HG03045 (cell line): ENCODE results near the gene SRP9.
"Not testable (repeated sequence)": the region's sequence is repeated elsewhere in the genome, so short reads cannot be mapped to it uniquely, and the experiment has no call there.

ENCODE experiments used
- ATAC-seq: cut with Tn5 transposase; IDR thresholded peaks from one replicate; pipeline ENCODE4 v1.9.1; 2021; ENCODE audit warnings: mild to moderate bottlenecking, moderate library complexity; ENCODE audit not compliant: unreplicated experiment

The SRP9 gene

GRCh38 chr1:225813214-225813964, 35.8 kb downstream of the SRP9 start:
- no peak for ATAC-seq

- ATAC-seq: no peak
Measured at GRCh38 chr1:225814381-225814780, 36.8 kb downstream of the SRP9 start.

GRCh38 chr1:225815090-225815489, 37.5 kb downstream of the SRP9 start:
- ATAC-seq: not testable (repeated sequence)

- ATAC-seq: no peak
Measured at GRCh38 chr1:225815526-225816178, 38.0 kb downstream of the SRP9 start.

- no peak for ATAC-seq
Measured at GRCh38 chr1:225816643-225817538, 39.3 kb downstream of the SRP9 start.

- ATAC-seq: no peak
Measured at GRCh38 chr1:225817611-225818061, 40.0 kb downstream of the SRP9 start.

GRCh38 chr1:225818229-225818628, 40.6 kb downstream of the SRP9 start:
- no peak for ATAC-seq

- no peak for ATAC-seq
Measured at GRCh38 chr1:225819346-225820192, 41.9 kb downstream of the SRP9 start.

- ATAC-seq: no peak
Measured at GRCh38 chr1:225820522-225821120, 43.0 kb downstream of the SRP9 start.

GRCh38 chr1:225822655-225823403, 45.2 kb downstream of the SRP9 start:
- no peak for ATAC-seq

- no peak for ATAC-seq
Measured at GRCh38 chr1:225823811-225824261, 46.2 kb downstream of the SRP9 start.

GRCh38 chr1:225824533-225824941, 46.9 kb downstream of the SRP9 start:
- ATAC-seq: no peak

GRCh38 chr1:225825078-225825477, 47.5 kb downstream of the SRP9 start:
- no peak for ATAC-seq

GRCh38 chr1:225825607-225826007, 48.0 kb downstream of the SRP9 start:
- no peak for ATAC-seq

- no peak for ATAC-seq
Measured at GRCh38 chr1:225827076-225827475, 49.5 kb downstream of the SRP9 start.

GRCh38 chr1:225828706-225829345, 51.2 kb downstream of the SRP9 start:
- no peak for ATAC-seq

GRCh38 chr1:225830841-225831240, 53.2 kb downstream of the SRP9 start:
- no peak for ATAC-seq

GRCh38 chr1:225834417-225835329, 57.0 kb downstream of the SRP9 start:
- ATAC-seq: no peak
